DMS79 treated with DMSO at 0.1 percent for 48 hours (cell line): ENCODE data around the gene MOV10L1.
"Not testable (repeated sequence)": the region's sequence is repeated elsewhere in the genome, so short reads cannot be mapped to it uniquely, and the experiment has no call there.

Experiments used
- DNase-seq: peaks from one replicate; lab custom pipeline; 2025; lab: John Stamatoyannopoulos, UW

Gene MOV10L1

DNA sequence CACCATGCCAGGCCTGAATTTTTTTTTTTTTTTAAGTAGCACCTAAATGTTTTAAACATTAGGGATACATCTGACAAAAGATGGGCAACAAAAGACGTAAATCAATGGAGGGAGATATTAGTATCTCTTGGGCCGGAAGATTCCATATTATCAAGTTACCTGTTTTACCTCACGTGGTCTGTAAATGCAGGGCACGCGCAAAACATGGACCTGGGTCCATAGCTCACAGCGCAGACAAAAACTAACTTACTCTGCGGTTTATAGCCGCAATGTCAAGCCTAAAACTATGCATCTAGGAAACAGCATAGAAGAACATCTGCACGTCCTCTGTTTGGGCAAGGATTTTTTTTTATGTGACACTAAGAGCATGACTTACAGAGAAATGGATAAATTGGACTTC lies 49.2 kb downstream of the MOV10L1 start:
- no peak for DNase-seq

DNA sequence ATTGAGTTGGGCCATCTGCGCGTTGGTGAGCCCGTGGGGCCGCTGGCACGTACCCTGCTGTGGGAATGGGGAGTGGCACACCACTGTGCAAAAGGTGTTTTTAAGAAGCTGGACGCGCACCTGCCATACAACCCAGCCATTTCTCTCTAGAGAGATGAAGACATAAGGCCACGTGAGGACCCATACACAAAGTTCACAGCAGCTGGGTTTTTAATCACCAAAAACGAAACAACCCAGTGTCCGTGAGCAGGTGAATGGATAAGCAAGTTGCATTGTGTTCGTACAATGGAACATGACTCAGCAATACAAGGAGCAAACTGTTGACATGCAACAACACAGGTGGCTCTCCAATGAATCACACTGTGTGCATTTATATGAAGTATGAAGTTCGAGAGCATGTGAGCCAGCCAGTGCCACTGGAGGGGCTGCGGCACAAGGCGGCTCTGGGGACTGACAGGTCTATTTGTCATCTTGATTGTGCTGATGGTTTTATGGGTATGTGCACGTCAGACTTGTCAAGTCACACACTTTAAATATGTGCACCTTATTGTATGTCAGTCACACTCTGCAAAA lies 50.1 kb downstream of the MOV10L1 start:
- peak; percentile 46 for DNase-seq

DNA sequence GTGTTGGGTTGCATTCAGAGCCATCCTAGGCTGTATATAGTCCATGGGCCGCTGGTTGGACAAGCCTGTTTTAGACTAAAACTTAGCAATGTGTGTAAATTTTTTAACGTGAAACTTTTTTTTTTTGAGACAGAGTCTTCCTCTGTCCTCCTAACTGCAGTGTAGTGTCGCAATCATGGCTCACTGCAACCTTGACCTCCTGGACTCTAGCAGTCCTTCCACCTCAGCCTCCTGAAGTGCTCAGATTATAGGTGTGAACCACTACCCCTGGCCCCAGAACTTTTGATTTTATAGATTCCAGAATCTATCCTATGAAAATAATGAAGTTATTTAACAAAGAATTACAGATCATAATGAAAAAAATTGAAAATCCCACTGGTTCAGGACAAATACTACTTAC lies 50.8 kb downstream of the MOV10L1 start:
- DNase-seq: no peak

DNA sequence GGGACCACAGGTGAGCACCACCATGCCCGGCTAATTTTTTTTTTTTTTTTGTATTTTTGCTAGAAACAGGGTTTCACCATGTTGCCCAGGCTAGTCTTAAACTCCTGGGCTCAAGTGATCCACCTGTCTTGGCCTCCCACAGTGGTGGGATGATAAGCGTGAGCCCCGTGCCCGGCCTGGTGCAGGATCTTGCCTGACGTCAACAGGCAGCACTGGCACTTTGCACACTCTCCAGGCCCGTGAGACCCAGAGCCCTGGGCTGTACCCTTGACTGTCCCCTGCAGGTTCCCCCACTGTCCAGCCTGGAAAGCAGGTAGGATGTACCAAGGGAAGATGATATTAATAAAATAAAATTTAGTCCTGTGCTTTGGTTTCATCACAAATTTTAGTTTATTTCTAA lies 51.7 kb downstream of the MOV10L1 start:
- no peak for DNase-seq

DNA sequence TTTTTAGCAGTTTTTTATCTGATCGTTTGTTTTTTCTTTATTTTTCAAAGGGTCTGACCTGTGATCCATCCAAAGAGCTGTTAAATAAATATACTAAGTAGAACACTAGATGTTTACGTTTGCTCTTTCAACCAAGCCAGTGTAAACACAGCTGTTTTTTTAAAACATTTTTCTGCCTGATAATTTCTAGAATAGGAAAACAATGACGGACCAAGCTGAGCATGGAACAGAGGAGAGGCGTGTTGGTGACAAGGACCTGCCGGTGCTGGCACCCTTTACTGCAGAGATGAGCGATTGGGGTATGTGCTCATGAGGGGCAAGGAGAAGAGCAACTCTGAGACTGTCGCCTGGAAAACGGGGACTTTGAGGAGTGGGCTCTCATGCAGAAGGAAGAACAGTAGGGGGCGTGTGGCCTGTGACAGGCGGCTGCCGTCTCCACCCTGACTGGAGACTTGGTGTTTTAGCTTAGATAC lies 52.1 kb downstream of the MOV10L1 start:
- no peak for DNase-seq

DNA sequence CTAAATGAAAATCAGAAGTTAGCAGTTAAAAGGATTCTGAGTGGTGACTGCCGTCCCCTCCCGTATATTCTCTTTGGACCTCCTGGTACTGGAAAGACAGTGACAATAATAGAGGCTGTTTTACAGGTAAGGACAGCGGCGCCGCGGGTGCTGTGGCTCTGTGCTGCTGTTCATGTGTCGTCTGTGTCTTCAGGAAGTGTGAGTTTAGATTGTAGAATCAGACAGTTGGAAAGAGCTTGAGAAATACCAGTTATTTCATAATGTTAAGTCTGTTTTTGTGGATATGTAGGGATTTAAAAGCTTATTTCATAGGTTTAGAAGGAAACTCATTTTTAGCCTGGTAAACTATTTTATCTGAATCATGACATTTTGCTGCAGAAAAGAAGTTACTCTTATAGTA lies 53.3 kb downstream of the MOV10L1 start:
- no peak for DNase-seq

DNA sequence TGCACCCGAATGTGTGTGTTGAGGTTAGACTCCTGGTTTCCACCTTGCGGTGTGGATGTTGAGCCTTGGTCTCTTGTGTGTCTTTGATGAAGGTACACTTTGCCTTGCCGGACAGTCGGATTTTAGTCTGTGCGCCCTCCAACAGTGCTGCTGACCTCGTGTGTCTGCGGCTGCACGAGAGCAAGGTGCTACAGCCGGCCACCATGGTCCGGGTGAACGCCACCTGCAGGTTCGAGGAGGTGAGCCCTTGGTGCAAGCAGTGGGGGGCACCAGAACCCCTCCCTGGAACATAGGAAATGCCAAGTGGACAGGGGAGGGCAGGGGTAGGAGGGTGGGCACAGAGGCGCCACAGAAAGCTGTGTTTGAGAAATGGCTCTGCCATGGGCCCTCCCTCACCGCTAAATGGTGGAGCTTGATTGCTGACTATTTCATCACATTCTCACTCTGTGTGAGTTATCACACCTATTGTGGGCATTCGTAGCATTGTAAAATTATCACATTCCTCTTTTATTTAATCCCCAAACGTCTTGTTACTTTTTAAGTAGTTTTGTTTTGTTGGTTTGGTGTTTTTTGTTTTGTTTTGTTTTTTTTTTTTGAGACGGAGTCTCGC lies 54.3 kb downstream of the MOV10L1 start:
- DNase-seq: no peak

DNA sequence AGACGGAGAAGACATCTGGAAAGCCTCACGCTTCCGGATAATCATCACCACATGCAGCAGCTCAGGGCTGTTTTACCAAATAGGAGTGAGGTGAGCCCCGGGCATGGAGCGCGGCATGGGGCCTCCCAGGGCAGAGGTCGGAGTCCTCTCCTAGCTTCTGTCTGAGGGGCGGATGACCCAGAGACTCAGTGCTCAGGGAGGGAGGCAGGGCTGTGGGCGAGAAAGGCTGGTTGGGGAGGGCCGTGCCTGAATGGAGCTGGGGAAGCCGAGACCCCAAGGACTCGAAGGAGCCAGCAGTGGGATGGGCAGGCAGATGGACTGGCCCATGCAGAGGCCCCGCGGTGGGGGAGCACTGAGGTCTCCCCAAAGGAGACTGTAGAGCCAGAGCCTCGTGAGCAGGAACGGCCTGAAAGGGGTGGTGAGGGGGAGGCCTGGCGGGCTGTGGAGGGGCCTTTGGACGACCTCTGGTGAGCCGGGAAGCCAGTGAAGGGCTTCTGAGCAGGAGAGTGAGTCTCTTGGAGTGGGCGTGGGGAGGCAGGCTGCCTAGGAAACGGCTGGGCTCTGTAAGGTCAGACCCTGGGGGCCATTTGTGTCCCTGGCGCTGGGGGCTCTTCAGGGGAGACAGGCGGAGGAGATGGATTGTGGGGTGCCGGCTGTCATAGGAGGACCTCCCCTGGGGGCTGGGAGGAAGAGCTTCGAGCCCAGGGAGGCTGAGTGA lies 56.1 kb downstream of the MOV10L1 start:
- DNase-seq: no peak

DNA sequence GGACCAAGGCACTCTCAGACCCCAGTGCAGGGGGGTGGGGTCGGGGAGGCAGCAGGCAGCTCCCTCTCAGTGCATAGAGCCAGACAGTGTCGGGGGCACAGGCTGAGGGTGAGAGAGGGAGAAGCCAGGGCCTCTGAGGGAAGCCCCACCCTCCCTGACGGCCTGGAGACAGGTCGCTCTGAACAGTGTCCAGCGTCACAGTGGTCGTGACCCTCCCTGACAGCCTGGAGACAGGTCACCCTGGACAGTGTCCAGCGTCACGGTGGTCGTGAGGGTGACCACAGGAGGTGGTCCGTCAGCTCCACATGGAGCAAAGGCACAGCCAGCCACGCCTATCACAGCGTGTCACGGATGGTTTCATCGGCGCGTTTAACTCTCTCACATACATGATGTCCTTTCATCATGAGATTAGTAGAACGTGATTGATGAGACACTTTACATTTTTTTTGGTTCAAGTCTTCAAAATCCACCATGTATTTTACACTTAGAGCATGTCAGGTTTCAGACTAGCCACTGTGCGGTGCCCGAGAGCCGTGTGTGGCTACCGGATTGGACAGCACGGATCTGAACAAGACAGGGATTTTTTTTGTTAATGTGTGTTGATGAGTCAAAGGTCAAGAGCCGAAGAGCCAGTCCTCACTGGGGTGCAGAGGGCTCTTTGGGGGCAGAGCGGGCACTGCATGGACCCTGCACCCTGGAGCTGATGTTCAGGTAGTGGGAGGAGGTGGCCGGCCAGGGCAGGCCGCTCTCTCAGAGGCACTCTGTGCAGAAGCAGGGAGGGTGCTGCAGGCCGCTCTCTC lies 56.8 kb downstream of the MOV10L1 start:
- DNase-seq: no peak

DNA sequence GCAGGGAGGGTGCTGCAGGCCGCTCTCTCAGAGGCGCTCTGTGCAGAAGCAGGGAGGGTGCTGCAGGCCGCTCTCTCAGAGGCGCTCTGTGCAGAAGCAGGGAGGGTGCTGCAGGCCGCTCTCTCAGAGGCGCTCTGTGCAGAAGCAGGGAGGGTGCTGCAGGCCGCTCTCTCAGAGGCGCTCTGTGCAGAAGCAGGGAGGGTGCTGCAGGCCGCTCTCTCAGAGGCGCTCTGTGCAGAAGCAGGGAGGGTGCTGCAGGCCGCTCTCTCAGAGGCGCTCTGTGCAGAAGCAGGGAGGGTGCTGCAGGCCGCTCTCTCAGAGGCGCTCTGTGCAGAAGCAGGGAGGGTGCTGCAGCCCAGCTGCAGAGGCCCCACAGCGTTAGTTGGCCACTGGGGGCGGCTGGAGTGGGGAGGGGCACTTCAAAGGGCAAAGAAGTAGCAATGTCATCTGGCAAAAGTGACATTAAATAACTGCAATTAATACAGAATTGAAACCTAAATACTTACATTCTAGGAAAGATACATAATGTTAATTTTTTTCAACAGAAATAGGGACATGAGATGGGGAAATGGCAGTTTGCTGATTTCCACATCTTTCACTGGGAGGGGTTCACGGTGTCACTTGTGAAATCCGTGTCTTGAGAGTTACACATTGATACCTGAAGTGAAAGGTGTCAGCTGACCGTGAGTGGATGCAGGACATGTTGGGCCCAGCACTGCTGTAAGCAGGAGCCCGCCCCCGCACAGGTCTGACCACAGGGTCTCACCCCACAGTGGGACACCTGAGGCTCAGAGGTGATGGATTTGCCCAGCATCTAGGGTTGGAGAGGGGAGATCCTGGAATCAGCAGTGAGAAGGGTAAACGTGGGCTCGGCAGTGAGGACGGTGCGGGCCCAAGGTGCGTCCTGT lies 57.7 kb downstream of the MOV10L1 start:
- DNase-seq: not testable (repeated sequence)

DNA sequence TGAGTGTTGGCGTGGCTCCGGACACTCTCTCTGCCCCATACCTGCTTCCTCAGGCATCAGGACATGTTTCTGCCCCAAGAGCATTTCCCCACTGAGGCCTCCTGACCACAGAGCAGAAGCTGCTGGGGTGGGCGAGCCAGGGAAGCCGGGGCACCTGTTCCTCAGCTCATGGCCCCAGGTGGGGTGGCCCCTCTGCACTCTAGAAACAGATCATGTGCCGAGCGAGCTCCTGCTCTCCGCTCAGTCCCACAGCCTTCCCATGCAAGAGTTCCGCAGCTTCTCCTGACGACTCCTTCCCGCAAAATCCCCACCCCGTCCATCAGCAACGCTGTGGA lies 58.3 kb downstream of the MOV10L1 start:
- DNase-seq: no peak

DNA sequence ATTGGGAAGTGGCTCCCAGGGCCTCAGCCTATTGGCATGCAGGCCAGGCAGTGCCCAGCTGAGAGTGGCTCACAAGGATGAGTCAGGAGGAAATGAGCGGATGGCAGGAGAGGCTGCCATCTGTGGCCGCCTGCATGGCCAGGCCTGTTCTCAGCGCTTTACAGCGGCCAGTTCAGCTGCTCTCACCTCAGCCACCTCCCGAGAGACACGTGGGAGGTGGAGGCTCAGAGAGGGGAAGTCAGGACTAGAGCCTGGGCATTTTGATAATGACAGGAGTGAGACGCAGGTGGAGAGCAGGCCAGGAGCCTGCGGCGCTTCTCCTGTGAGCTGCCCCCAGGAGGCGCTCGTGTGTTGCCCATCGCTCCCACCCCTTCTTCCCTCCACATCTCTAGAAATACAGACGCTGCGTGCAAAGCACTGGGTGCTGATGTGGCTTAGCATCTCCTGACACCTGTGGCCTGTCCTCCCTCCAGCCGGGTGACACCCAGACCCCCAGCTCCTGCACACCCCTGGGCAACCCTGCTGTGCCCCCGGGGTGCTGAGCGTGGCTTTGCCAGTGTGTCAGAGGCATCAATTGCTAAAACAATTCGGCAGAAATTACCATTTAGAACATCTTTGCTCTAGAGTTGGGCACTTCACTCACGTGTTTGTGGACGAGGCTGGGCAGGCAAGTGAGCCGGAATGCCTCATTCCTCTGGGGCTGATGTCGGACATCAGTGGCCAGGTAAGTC lies 59.4 kb downstream of the MOV10L1 start:
- DNase-seq: no peak

DNA sequence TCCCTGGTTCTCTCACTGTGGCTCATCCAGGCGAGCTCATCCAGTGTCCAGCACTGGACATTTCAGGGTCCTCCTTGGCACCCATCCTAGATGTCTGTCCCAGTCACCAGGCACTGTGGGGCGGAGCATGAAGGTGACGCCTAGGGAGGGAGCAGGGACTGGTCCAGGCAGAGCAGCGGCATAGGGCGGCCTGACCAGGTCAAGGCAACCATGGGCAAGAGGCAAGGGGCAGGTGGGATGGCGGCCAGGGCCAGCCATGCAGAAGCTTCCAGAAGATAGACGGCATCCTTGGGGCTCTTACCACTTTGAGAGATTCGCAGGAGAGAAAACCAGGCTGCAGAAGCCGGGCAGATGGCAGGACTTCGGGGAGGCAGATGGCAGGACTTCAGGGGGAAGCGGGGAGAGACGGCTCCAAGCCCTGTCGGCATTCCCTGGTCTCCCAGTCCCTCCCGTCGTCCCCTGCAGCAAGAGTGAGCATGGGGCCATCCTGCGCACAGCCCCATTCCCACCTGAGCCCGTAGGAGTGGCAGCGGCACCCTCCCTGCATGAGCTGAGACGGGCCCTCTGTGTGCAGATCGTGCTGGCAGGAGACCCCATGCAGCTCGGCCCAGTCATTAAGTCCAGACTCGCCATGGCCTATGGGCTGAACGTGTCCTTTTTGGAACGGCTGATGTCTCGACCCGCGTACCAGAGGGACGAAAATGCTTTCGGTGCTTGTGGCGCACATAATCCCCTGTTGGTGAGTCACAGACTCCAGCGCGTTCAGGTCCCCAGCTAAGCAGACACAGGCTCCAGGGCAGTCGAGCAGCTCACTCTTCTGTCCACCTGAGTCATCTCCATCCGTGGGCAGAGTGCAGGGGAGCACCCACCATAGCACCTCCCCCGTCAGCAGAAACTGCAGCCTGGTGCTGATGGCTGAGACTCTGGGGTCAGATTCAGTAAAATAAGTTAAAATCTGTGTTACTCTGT lies 60.6 kb downstream of the MOV10L1 start:
- DNase-seq: no peak

DNA sequence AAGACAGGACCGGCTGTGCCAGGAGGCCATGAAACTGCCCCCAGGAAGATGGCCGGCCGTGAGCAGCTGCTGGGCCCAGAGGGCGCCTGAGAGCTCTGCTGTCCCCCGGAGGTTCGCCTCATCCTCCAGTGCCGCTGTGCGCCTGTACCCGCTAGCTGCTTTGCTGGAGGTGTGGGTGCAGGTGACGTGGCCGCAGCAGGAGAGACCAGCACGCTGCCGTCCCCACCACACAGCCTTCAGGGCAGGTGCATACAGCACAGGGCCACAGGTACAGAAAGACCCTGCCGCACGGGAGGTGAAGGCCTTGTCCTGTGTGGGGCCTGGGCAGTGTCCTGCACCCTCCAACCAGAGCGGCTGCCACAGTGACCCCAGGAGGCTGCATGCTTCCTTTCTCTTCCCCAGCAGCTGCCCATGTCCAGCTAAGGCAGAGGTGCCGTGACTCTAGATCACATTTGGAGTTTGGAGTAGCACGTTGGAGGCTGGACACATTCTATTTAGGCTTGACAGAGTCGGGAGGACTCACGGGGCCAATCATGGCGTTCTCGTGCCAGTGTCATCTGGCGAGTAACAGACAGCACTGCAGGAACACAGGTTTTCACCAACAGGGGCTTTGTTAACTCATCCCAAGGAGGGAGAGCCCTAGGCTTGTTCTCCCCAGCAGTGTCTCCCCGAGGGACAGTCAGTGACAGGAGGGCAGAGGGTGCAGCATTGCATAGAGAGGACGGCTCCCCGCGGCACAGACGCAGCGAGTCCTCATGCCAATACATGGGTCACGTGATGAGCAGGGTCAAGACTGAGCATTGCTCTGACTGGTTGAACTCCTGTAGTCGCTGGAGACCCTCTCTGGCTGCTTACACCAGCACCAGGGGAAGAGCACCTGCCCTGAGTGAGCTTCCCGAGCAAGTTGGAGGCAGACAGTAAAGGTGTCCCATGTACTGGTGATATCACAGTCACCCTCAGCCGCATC lies 62.0 kb downstream of the MOV10L1 start:
- DNase-seq: no peak

DNA sequence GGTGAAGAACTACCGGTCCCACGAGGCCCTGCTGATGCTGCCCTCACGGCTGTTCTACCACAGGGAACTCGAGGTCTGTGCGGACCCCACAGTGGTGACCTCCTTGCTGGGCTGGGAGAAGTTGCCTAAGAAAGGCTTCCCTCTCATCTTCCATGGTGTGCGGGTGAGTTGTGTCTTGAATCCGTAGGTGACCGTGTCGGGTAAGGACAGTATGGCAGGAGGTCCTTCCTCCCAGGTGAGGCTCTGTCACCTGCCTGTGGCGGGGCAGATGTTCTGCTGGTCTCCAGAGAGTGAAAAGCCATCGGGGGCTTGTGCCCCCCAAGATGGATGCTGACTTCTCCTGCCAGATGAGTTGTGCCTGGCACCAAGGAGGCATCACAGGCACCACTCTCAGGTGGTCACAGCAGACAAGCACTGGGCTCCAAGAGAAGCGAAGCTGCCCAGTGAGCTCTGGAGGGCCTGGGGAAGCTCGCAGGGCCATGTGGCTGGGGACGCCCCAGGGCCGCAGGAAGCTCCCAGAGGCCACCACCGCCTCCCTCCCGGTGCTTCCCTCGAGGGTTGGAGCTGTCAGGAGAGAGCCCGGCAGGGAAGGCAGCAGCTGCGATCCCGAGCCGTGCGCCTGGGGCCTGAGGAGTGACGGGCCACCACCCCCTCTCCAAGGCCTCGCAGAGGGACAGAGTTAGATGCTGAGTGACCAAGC lies 63.4 kb downstream of the MOV10L1 start:
- no peak for DNase-seq

DNA sequence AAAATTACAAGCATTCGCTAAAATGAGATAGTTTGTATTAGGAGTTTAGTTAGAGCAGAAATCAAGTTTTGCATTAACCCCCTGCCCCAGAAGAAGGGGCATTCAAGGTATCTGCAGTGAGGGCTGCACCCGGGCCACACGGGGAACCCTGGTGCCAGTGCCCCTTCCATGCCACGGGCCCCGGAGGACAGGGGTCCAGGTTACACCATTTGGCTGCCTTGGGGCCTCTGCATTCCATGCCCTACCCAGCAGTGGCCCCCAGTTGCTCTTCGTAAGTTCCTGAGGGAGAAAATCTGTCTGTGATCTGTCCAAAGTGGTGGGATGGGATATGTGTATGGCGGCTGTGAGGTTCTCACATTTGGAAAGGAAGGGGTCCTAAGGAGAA lies 63.9 kb downstream of the MOV10L1 start:
- DNase-seq: no peak

DNA sequence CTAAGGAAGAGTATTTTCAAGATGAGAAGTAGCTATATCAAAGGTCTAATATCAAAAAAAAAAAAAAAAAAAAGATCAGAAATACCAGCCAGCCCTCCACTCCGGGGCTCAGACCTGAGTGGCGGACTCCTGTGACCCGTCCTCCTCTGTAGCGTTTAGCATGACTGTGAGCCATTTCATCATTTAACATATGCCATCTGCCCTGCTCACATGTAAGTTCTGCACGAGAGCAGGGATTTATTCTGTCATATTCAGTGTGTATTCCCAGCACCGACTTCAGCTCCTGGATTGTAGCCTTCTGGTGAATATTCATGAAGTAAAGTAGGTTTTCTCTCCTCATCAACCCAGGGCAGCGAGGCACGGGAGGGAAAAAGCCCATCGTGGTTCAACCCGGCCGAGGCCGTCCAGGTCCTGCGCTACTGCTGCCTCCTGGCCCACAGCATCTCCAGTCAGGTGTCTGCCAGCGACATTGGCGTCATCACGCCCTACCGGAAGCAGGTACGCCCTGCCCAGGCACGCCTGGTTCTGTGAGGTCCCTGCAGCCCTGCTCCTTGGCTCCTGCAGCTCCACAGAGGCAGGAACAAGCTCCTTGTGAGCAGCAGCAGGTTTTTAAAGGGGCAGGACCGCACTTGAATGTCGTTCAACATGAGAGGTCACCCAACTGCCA lies 68.0 kb downstream of the MOV10L1 start:
- DNase-seq: peak; percentile 23

DNA sequence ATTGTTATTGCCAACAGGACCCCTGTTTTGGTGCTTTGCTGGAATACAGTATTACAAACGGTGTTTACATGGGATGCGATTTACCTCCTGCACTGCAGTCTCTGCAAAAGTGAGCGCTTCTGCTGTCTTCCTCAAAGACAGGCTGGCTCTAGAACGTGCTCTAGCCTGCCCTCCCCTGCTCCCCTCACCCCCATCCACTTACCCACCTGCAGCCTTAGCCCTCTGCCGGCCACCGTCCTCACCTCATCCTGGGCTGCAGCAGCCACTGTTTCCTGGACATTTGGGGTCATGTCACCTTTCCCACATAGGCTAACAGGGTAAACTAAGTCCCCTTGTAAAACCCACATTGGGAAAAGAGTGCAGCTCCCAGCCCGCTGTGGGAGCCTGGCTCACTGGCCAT lies 71.1 kb downstream of the MOV10L1 start:
- no peak for DNase-seq
